Adipocyte (in vitro differentiated cells): ENCODE measurements around the gene EFNB1.
"Not testable (repeated sequence)": the region's sequence is repeated elsewhere in the genome, so short reads cannot be mapped to it uniquely, and the experiment has no call there.

Source experiments
- DNase-seq: peaks from one replicate; pipeline ENCODE4 v3.0.0-alpha.2; 2015; ENCODE audit warnings: low read depth
- H3K27me3 ChIP-seq: replicated peaks from 2 replicates; pipeline ENCODE4 v1.7.0; 2013; ENCODE audit warnings: mild to moderate bottlenecking, low read length, moderate library complexity; ENCODE audit not compliant: control insufficient read depth, insufficient read depth
- H3K36me3 ChIP-seq: 2 replicates; pipeline ENCODE4 v1.7.0; 2013; ENCODE audit warnings: low read length, mild to moderate bottlenecking, moderate library complexity; ENCODE audit not compliant: control insufficient read depth, insufficient read depth, severe bottlenecking
- H3K4me1 ChIP-seq: 2 replicates; pipeline ENCODE4 v1.7.0; 2013; ENCODE audit warnings: mild to moderate bottlenecking, low read length, moderate library complexity; ENCODE audit not compliant: control insufficient read depth, insufficient read depth
- H3K4me3 ChIP-seq: 2 replicates; pipeline ENCODE4 v1.7.0; 2013; ENCODE audit warnings: mild to moderate bottlenecking, low read length, moderate library complexity
- H3K9ac ChIP-seq: 2 replicates; pipeline ENCODE4 v1.7.0; 2013; ENCODE audit warnings: mild to moderate bottlenecking, low read length, moderate library complexity
- H3K9me3 ChIP-seq: 2 replicates; pipeline ENCODE4 v1.7.0; 2013; ENCODE audit warnings: mild to moderate bottlenecking, low read length, moderate library complexity; ENCODE audit not compliant: control insufficient read depth

EFNB1 gene

DNA sequence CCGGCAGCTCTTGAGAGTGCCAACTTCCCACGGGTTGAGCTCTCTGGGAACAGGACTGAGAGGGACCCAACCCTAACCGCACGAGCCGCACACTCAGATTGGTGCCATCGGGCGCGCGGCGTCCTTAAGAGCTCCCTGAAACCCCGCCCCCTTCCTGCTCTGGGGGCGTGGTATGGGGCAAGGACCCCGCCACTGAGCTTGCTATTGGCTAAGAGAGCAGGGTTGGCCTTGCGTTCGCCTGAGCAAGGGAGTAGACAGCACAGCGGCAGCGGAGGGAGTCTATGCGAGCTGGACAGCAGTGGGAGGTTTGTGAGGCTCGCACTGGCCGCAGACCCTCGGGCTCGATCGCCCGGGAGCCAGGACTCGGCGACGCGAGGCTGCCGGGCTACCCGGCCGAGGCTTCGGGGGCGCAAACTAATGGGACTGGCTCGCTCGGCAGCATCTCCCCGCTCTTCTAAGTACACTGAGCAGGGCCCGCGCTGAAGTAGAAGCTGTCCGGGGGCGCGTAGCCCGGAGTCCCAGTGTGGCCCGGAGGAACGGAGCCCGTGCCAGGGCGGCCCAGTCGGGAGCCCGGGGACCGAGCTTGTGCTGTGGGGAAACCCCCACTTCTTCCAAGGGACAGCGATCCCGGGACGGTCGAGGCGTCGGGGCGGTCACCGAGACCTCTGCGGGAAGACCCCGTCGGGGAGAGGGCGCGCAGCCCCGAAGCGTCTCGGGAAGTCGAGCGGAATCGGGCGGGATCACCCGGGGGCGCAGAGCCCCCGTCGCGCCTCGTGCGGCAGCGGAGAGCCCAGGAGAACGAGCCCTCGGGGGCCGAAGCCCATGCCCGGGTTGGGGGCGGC lies at the start of gene EFNB1:
Gene EFNB1, plus strand, starts transcription at position 282 of the 842 bp plus-strand sequence. CDS start 756 bp downstream, outside the sequence.
- Histone ChIP-seq H3K36me3 (no peaks in the 10 kb centered on the region), H3K4me3 (peak within 1 kb of the TSS; percentile 78), H3K27me3 (peaks cover 26% of the 10 kb centered on the region), H3K9ac (peak within 1 kb of the TSS; percentile 90), H3K9me3 (no peaks in the 10 kb centered on the region), H3K4me1 (no peaks in the 10 kb centered on the region)
- DNase-seq: peak; percentile 96

DNA sequence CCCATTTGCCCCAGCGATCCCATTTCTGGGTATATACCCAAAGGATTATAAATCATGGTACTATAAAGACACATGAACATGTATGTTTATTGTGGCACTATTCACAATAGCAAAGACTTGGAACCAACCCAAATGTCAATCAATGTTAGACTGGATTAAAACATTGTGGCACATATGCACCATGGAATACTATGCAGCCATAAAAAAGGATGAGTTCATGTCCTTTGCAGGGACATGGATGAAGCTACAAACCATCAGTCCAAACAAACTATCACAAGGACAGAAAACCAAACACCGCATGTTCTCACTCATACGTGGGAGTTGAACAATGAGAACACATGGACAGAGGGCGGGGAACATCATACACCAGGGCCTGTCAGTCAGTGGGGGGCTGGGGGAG lies 47.5 kb upstream of the EFNB1 start:
- H3K4me3 ChIP-seq, H3K4me1 ChIP-seq, H3K9ac ChIP-seq, H3K27me3 ChIP-seq, H3K36me3 ChIP-seq, DNase-seq: not testable (repeated sequence)
- peaks cover 24% of the 10 kb centered on the region for H3K9me3 ChIP-seq

DNA sequence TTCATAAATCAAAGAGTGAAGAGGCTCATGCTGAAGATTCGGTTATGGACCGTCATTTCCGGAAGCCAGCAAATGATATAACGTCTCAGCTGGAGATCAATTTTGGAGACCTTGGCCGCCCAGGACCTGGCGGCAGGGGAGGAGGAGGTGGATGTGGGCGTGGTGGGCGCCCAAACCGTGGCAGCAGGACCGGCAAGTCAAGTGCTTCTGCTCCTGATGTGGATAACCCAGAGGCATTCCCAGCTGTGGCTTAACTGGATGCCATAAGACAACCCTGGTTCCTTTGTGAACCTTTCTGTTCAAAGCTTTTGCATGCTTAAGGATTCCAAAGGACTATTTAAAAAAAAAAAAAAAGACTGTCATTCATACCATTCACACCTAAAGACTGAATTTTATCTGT lies 44.0 kb upstream of the EFNB1 start:
- H3K9me3 ChIP-seq: peaks cover 10% of the 10 kb centered on the region
- DNase-seq: no peak
- no peaks in the 10 kb centered on the region for H3K4me1 ChIP-seq
- H3K36me3 ChIP-seq: no peaks in the 10 kb centered on the region
- no peak overlapping the region for H3K4me3 ChIP-seq
- H3K9ac ChIP-seq: no peak overlapping the region
- H3K27me3 ChIP-seq: peaks cover 31% of the 10 kb centered on the region

DNA sequence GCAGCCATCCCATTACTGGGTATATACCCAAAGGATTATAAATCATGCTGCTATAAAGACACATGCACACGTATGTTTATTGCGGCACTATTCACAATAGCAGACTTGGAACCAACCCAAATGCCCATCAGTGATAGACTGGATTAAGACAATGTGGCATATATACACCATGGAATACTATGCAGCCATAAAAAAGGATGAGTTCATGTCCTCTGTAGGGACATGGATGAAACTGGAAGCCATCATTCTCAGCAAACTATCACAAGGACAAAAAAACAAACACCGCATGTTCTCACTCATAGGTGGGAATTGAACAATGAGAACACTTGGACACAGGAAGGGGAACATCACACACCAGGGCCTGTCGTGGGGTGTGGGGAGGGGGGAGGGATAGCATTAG lies 42.2 kb upstream of the EFNB1 start:
- peaks cover 15% of the 10 kb centered on the region for H3K9me3 ChIP-seq
- DNase-seq, H3K9ac ChIP-seq: not testable (repeated sequence)

DNA sequence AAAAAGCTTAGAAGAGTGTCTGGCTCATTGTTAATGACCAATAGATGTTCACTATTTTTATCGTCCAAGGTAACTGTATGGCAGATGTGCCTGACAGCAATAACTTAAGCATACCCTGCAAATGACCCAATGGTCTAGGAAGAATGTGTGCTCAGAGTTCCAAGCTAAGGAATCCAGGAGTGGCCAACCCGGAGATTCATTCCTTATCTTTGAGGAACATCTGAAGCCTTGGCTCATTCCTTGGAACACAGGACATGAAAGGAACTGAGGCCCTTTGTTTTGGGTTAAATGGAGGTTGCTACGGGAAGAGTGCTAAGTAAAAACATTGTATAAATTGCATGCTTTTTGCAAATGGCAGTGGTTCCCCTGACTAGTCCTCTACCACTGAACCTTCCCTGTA lies 38.9 kb upstream of the EFNB1 start:
- Histone ChIP-seq H3K27me3 (peaks cover 63% of the 10 kb centered on the region), H3K9me3 (peaks cover 20% of the 10 kb centered on the region), H3K36me3 (no peaks in the 10 kb centered on the region), H3K4me1 (no peaks in the 10 kb centered on the region), H3K9ac (no peak overlapping the region), H3K4me3 (no peak overlapping the region)
- DNase-seq: no peak

More for the DNA sequence above, 42.2 kb upstream of the EFNB1 start:
- not testable (repeated sequence) for H3K4me1 ChIP-seq, H3K36me3 ChIP-seq, H3K4me3 ChIP-seq
- H3K27me3 ChIP-seq: peaks cover 39% of the 10 kb centered on the region

DNA sequence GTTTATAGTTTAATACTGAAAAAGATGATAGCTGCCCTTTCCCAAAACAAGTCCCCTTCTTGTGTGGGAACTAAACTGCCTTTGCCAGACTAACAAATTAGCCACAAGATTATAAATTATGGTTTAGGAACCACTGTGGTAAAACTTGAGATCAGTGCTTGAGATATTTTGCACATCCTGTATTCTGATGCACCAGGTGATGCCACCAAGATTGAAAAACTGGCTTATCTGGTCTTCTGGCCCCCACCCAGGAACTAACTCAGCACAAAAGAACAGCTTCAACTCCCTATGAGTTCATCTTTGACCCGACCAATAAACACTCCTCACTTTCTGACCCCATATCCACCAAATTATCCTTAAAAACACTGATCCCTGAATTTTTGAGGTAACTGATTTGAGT lies 36.7 kb upstream of the EFNB1 start:
- Histone ChIP-seq H3K9ac (no peak overlapping the region), H3K9me3 (peaks cover 22% of the 10 kb centered on the region), H3K4me3 (no peak overlapping the region), H3K27me3 (peaks cover 80% of the 10 kb centered on the region), H3K4me1 (no peaks in the 10 kb centered on the region), H3K36me3 (no peaks in the 10 kb centered on the region)
- no peak for DNase-seq

DNA sequence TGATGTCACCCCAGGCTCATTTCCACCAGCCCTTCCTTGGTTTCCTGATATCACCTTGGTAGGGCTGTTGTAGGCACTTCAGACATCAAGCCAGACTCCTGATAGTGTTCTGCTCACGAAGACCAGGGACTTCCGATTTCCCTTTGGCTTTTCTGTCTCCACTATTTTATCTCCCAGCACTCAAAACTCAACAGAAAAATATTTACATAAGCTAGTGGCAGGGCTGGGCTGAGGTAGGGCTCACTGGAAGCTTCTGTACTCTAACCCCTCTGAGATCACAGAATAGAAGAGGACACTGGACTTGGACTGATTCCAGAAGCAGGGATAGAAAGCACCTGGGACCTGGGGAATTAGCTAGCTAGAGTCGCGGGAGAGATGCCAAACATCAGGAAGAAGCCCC lies 34.4 kb upstream of the EFNB1 start:
- no peak overlapping the region for H3K9ac ChIP-seq
- H3K9me3 ChIP-seq: peaks cover 46% of the 10 kb centered on the region
- no peak for DNase-seq
- peaks cover 72% of the 10 kb centered on the region for H3K27me3 ChIP-seq
- no peaks in the 10 kb centered on the region for H3K4me1 ChIP-seq
- H3K36me3 ChIP-seq: no peaks in the 10 kb centered on the region
- H3K4me3 ChIP-seq: no peak overlapping the region

DNA sequence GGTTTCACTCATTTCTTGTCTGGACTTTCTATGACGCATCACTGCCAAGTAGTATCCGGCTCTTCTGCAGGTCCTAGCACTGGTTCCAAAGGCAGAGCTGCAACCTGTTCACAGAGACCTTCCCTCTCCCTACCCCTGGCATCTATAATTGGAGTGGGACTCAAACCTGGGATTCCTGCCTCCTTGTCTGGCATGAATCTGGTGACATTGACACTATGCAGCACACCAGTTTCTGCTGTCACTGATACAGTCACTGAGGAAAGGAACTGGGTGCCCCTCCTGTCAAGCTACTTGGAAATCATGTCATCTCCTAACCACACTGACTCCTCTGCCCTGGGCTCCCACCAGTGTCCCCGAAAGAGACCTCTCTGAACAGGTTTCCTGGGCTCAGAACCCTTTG lies 33.1 kb upstream of the EFNB1 start:
- H3K27me3 ChIP-seq: peaks cover 71% of the 10 kb centered on the region
- DNase-seq: no peak
- H3K9me3 ChIP-seq: peaks cover 47% of the 10 kb centered on the region
- H3K36me3 ChIP-seq: no peaks in the 10 kb centered on the region
- no peak overlapping the region for H3K9ac ChIP-seq
- no peaks in the 10 kb centered on the region for H3K4me1 ChIP-seq
- no peak overlapping the region for H3K4me3 ChIP-seq

DNA sequence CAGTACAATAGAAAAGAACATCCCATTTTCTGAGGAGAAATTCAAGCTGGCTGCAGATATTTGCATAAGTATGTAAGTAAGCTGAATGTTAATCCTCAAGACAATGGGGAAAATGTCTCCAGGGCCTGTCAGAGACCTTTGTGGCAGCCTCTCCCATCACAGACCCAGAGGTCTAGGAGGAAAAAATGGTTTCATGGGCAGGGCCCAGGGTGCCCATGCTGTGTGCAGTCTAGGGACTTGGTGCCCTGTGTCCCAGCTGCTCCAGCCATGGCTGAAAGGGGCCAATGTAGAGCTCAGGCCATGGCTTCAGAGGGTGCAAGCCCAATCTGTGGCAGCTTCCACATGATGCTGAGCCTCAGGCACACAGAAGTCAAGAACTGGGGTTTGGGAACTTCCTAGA lies 30.4 kb upstream of the EFNB1 start:
- H3K36me3 ChIP-seq, H3K9ac ChIP-seq: not testable (repeated sequence)
- H3K27me3 ChIP-seq: peaks cover 65% of the 10 kb centered on the region

DNA sequence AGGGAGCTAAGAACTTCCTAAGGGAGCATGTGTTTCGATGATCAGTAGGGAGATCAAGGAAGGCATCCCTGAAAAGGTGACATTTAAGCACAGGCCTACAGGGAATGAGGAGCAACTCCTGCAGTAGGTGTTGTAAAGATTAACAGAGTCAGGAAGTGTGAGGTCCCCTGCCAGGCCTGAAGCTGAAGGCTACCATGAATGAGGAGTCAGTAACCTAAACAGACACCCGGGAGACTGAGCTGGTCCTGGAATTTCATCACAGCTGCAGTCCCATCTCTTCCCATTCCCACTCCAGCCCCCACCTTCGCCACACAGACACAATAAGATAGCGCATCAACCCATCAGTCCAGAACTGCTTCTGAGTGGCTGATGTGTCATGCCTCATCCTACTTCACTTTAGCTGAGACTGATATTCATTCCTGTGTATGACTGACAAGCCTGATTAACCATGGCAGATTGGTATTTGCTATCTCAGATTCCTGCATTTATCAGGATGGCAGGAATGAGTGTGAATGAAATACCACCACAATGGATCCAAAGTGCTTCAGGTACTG lies 27.0 kb upstream of the EFNB1 start:
- no peak for DNase-seq
- H3K9me3 ChIP-seq: peaks cover 31% of the 10 kb centered on the region

More for the DNA sequence above, 30.4 kb upstream of the EFNB1 start:
- not testable (repeated sequence) for H3K4me1 ChIP-seq, H3K4me3 ChIP-seq, DNase-seq
- H3K9me3 ChIP-seq: peaks cover 31% of the 10 kb centered on the region

DNA sequence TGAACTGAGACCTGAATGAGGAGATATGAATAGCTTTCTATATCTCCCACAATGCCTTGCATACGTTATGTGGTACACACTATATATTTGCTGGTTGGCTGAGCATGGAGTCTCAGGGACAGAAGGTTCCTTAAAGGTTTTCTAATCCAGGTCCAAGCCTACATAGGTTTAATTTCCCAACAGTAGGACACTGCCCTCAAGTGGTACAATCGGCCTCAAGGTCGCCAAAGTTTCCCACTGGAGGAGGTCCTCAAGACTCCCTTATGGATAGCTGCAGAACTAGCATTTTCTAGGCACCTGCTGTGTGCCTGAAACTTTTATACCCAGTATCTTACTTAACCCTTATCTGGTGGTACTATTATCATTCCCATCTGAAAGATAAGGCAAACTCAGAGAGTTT lies 21.0 kb upstream of the EFNB1 start:
- Histone ChIP-seq H3K4me1 (no peaks in the 10 kb centered on the region), H3K27me3 (peaks cover 30% of the 10 kb centered on the region), H3K4me3 (no peak overlapping the region), H3K9ac (no peak overlapping the region), H3K36me3 (no peaks in the 10 kb centered on the region), H3K9me3 (peaks cover 14% of the 10 kb centered on the region)
- DNase-seq: peak; percentile 53

More for the DNA sequence above, 27.0 kb upstream of the EFNB1 start:
- Histone ChIP-seq H3K36me3 (no peaks in the 10 kb centered on the region), H3K27me3 (peaks cover 48% of the 10 kb centered on the region), H3K4me1 (no peaks in the 10 kb centered on the region), H3K9ac (no peak overlapping the region), H3K4me3 (no peak overlapping the region)
